ENCODE data around the gene CLIC3.

Gene CLIC3

GRCh38 chr9:136949239-136949816 lies 47.0 kb downstream of the CLIC3 start:
- Histone ChIP-seq H3K27ac (no peak overlapping the region), H3K9me3 (ENCODE audit: low read depth, low read length) (no peaks in the 10 kb centered on the region), H3K9ac (ENCODE audit: insufficient read length) (peak overlapping the region; percentile 55), H3K36me3 (ENCODE audit: insufficient read depth, low read length) (no peaks in the 10 kb centered on the region), H3K4me3 (peak overlapping the region; percentile 94)
- no peak for TF ChIP-seq POLR2AphosphoS5 (IDR thresholded peaks at IDR 0.05; ENCODE audit: borderline replicate concordance, low read depth, low read length)
- DNase-seq (ENCODE audit: low read depth, low spot score): no peak

- Histone ChIP-seq H3K4me3 (no peak overlapping the region), H3K9me3 (ENCODE audit: low read depth, low read length) (no peaks in the 10 kb centered on the region), H3K9ac (ENCODE audit: insufficient read length) (no peak overlapping the region), H3K27ac (no peak overlapping the region), H3K36me3 (ENCODE audit: insufficient read depth, low read length) (no peaks in the 10 kb centered on the region; the same call in 1 of the 2 replicates)
- TF ChIP-seq FOXP2 (optimal IDR thresholded peaks at IDR 0.05; ENCODE audit: control extremely low read depth, extremely low read length, insufficient read depth): no peak
- TF ChIP-seq EZH2 (IDR thresholded peaks at IDR 0.05): no peak
- TF ChIP-seq POLR2AphosphoS5 (IDR thresholded peaks at IDR 0.05; ENCODE audit: borderline replicate concordance, low read depth, low read length): no peak
- DNase-seq (ENCODE audit: low read depth, low spot score): no peak
Measured at GRCh38 chr9:136947955-136948510, 48.3 kb downstream of the CLIC3 start.

DNA sequence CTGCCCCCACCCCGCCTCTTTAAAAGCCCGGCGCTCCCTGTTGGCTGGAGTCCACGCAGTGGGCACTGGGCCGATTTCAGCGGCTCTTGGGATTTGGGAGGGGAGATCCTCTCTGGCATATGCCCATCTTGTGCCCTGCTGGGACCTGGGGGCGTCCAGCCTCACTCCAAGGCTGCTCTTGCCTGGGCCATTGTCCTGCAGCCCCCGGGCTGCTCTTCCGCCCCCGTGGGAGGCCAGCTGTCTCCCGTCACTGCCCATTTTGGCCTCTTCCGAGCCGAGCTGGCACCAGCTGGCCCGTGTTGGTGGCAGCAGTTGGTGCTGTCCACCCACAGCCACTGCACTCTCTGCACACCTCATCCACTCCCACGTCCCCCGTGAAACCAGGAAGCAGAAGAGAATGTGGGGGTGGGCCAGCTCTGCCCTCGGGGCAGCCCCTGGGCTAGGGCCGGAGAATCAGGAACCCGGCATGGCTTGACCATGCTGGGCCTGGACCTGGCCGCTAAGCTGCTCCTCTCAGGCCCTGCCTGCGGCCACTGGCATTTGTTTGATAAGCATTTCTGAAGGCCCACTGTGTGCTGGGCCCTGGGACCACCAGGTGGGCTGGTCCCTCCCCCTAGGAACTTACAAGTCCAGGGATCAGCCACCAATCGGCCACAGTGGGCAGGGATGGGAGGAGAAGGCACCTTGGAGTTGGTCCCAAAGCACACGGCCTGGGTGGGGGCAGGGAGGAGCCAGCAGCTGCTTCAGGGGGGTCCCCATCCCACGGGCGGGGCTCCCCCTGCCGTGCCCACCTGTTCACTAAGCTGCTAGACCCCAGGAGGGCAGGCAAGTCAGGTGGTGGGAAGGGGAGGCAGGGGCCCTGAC lies 49.1 kb downstream of the CLIC3 start:
- Histone ChIP-seq H3K9ac (ENCODE audit: insufficient read length) (no peak overlapping the region), H3K27ac (no peak overlapping the region), H3K4me3 (no peak overlapping the region), H3K9me3 (ENCODE audit: low read depth, low read length) (no peaks in the 10 kb centered on the region), H3K36me3 (ENCODE audit: insufficient read depth, low read length) (peaks cover 5% of the 10 kb centered on the region; the same call in 1 of the 2 replicates)
- TF ChIP-seq EZH2 (IDR thresholded peaks at IDR 0.05) (no peak), FOXP2 (optimal IDR thresholded peaks at IDR 0.05; ENCODE audit: control extremely low read depth, extremely low read length, insufficient read depth) (no peak), POLR2AphosphoS5 (IDR thresholded peaks at IDR 0.05; ENCODE audit: borderline replicate concordance, low read depth, low read length) (no peak)
- no peak for DNase-seq (ENCODE audit: low read depth, low spot score)

GRCh38 chr9:136946228-136947027 lies 49.9 kb downstream of the CLIC3 start:
- DNase-seq (ENCODE audit: low read depth, low spot score): no peak
- Histone ChIP-seq H3K9me3 (ENCODE audit: low read depth, low read length) (no peaks in the 10 kb centered on the region), H3K4me3 (no peak overlapping the region), H3K27ac (no peak overlapping the region), H3K36me3 (ENCODE audit: insufficient read depth, low read length) (peaks cover 13% of the 10 kb centered on the region; the same call in 1 of the 2 replicates), H3K9ac (ENCODE audit: insufficient read length) (no peak overlapping the region)
- TF ChIP-seq EZH2 (IDR thresholded peaks at IDR 0.05): no peak
- no peak for TF ChIP-seq POLR2AphosphoS5 (IDR thresholded peaks at IDR 0.05; ENCODE audit: borderline replicate concordance, low read depth, low read length)
- no peak for TF ChIP-seq FOXP2 (optimal IDR thresholded peaks at IDR 0.05; ENCODE audit: control extremely low read depth, extremely low read length, insufficient read depth)

- TF ChIP-seq FOXP2 (optimal IDR thresholded peaks at IDR 0.05; ENCODE audit: control extremely low read depth, extremely low read length, insufficient read depth) (no peak), POLR2AphosphoS5 (IDR thresholded peaks at IDR 0.05; ENCODE audit: borderline replicate concordance, low read depth, low read length) (no peak), EZH2 (IDR thresholded peaks at IDR 0.05) (no peak)
- H3K4me3 ChIP-seq: no peak overlapping the region
- H3K36me3 ChIP-seq (ENCODE audit: insufficient read depth, low read length): peaks cover 21% of the 10 kb centered on the region; the same call in 1 of the 2 replicates
- H3K9me3 ChIP-seq (ENCODE audit: low read depth, low read length): no peaks in the 10 kb centered on the region
- DNase-seq (ENCODE audit: low read depth, low spot score): no peak
- H3K27ac ChIP-seq: no peak overlapping the region
- no peak overlapping the region for H3K9ac ChIP-seq (ENCODE audit: insufficient read length)
Measured at GRCh38 chr9:136945333-136946227, 50.8 kb downstream of the CLIC3 start.

Data from SK-N-MC (cell line).